ENCODE measurements around the gene MMS22L.

Gene MMS22L, protein sequence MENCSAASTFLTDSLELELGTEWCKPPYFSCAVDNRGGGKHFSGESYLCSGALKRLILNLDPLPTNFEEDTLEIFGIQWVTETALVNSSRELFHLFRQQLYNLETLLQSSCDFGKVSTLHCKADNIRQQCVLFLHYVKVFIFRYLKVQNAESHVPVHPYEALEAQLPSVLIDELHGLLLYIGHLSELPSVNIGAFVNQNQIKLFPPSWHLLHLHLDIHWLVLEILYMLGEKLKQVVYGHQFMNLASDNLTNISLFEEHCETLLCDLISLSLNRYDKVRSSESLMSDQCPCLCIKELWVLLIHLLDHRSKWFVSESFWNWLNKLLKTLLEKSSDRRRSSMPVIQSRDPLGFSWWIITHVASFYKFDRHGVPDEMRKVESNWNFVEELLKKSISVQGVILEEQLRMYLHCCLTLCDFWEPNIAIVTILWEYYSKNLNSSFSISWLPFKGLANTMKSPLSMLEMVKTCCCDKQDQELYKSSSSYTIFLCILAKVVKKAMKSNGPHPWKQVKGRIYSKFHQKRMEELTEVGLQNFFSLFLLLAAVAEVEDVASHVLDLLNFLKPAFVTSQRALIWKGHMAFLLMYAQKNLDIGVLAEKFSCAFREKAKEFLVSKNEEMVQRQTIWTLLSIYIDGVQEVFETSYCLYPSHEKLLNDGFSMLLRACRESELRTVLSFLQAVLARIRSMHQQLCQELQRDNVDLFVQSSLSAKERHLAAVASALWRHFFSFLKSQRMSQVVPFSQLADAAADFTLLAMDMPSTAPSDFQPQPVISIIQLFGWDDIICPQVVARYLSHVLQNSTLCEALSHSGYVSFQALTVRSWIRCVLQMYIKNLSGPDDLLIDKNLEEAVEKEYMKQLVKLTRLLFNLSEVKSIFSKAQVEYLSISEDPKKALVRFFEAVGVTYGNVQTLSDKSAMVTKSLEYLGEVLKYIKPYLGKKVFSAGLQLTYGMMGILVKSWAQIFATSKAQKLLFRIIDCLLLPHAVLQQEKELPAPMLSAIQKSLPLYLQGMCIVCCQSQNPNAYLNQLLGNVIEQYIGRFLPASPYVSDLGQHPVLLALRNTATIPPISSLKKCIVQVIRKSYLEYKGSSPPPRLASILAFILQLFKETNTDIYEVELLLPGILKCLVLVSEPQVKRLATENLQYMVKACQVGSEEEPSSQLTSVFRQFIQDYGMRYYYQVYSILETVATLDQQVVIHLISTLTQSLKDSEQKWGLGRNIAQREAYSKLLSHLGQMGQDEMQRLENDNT

DNA sequence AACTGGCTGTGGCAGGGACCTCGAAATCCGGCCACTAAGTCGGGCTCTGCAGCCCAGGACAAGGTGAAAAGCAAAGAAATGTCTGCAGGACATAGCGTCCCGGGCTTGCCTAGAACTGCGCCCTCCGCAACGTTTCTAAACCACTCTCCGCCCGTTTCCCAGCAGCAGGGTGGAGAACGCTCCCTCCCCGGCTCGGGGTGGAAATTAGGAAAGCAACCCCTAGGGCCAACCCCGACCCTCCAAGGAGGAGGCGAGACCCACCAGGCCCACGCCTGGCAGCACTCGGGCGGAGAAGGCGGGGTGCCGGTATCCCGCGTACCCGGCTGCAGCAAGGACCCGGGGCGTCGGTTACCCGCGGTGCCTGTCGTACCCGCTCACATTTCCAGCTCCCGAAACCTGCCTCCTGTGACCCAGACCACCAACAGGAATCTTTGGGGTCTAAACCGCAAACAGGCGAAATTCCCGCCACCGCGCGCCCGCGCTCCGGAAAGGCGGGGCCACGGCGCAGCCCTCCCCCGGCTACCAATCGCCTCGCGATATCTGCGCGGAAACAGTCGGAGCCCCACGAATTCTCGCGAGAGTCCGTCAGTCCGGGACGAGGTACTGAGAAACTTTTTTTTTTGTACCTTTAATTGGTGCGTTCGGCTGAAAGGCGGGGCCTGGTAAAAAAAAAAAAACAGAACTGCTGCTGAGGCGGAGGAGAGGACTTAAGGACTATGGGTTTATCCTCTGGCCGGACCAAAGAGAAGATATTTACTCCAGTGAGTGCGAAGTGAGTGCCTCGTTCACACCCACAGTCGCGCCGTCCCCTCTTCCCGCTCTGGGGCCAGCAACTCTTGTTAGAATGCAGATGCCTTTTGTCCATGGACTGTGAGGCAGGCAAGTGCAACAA lies at the start of gene MMS22L:
Gene MMS22L (minus strand): TSS at position 491 of the 892 bp plus-strand sequence. CDS start 739 bp downstream, outside the sequence.
- DNase-seq = peak; percentile 94

DNA sequence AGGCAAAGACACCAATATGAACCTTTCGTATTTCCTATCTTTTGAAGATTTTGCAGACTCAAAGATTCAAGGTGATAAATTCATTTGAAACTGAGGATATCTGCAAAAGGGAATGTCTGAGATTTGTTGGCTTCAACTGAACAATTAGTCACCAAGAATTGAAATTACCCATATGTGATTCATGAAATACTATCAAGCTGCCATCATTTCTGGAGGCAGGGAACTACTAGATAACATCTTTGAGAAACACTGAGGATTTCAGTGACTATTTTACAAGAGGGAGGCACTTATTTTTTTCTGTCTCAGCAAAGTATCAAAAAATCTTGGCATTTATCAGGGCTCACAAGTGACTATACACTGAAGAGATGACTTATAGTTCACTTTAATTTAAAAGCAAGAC lies 39.8 kb upstream of the MMS22L start:
- DNase-seq = no peak

DNA sequence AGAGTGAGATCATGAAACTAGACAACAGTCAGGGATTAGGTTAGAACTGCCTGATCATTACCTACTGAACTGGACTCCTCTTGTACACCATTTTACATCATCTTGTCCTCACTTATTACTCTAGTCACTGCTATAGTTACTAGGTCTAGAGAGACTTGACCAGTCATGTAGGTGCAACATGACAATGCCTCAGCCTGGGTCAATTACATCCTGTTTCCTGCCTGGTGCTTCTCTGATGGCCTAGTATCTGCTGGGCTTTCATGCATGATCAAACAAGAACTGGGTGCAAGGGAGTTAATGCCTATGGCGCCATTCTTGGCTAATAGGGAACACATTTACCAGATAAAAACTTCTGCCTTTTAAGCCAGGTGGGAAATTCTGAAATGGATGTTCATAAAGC lies 39.2 kb upstream of the MMS22L start:
- no peak for DNase-seq

DNA sequence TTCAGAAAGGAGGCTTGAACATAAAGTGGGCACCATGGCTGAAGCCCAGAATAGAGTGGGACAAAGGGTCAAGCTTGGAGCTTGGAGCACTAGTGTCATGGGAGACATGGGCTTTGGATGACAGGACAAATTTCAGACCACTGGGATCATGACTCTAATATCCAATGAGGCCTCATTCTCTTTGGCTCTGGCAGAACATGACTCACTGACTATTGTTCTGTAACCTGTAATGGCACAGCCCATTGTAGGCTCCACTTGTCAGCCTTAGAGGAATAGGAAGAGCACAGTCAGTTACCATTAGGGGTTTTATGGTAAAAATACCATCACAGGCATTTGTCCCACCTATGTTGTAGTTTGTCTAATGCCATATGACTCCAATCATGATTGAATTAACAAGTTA lies 34.0 kb upstream of the MMS22L start:
- DNase-seq = no peak

DNA sequence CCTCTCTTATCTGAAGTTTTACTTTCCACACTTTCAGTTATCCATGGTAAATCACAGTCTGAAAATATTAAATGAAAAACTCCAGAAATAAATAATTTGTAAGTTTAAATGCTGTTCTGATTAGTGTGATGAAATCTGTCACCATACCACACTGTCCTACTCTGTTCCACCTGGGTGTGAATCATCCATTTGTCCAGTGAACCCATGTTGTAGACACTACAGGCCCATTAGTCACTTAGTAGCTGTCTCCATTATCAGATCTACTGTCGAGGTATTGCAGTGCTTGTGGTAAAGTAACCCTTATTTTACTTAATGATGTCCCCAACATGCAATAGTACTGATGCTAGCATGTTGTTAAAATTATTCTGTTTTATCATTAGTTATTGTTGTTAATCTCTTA lies 29.2 kb upstream of the MMS22L start:
- DNase-seq = no peak

DNA sequence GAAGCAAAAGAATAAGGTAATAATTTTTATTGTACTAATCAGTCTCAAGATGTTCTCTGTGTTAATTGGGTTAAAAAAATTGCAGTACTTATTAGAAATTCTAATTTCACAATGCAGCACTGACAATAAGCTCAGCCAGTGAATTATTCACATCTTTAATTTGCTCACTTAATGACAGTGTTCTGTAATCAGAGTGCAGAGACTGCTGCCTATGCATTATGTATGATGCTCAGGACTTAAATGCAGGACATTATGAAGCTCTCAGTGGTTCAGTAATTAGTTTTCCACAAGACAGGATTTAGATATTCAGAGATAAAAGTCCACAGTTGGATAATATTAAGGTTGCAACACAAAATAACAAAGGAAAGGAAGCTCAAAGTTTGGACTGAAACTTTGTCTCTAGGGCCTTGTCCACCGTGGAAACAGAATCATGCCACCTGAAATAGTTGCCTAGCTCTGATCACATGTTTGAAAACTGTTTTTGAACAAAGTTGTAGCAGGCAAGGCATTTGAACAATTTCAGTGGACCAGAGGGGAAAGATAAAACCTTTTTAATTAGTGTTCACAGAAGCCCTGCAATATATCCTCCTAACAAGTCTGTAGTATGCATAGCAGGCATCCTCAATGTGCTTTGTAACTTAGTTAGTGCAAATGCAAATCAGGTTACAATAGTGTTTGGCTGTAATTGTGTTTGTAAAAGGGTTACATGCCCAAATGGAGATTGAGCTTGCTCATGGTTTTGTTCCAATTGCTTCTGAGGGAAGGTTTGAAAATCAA lies 23.7 kb upstream of the MMS22L start:
- DNase-seq = no peak

DNA sequence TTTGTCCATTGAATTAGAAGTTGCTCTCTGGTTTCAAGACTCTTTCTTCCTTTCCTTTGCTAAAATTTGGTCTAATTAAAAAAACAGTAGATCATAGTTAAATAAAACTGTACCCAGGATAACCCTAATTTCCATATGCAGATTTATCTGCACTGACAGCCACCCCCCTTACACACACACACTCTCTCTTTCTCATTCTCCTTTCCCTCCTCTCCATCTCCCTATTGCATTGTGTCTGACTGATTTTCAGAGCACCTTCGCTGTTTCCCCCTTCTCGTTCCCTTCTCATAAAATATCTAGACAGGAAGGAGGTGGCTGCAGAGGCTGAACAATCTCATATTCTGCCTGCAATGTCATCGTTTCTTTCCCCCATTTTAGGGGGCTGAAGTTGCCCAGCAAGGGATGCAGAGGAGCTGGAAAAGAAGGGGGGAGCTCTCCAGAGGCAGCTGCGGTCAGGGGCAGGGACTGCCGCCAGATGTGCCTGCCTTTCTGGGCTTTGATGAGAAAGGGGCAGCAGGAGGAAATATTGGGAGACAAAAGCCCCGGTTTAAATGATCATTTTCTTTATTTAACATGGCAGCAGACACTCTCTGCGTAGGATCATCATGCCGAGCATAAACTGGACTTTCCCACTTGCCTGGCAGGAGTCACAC lies 22.5 kb upstream of the MMS22L start:
- DNase-seq = no peak

DNA sequence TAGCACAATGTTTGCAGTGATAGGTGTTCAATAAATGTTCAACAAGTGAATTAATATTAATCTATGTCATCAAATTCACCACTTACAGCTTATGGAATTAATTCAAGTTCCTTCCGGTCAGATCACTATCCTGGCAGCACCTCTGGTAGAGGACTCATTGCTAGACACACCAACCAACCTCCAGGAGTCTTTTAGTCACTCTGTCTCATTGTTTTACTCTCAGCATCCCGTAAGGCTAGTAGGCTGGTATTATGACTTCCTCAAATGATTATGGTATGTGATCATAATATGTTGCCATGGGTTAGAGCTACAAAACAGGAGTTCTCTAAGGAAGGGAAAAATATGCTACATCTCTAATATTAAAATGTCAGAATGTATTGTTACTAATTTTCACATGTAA lies 21.7 kb upstream of the MMS22L start:
- no peak for DNase-seq

DNA sequence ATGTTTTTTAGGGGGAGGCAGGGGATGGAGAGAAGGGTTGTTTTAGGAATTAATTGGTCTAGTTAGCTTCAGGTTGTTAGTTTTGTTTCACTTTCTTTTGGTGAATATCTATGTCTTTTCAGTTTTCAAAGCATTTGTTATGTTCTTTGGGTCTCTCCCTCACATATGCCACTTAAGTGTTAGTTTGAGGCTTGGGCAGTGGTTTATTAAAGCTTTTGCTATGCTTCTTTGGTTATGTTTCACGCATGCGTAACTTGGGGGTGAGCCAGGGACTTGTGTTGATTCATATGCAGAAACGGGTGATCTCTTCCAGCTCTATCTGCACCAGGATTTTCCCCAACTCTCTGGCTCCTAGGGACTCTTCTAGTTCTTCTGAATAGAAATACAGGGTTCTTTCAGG lies 11.4 kb upstream of the MMS22L start:
- DNase-seq = no peak

DNA sequence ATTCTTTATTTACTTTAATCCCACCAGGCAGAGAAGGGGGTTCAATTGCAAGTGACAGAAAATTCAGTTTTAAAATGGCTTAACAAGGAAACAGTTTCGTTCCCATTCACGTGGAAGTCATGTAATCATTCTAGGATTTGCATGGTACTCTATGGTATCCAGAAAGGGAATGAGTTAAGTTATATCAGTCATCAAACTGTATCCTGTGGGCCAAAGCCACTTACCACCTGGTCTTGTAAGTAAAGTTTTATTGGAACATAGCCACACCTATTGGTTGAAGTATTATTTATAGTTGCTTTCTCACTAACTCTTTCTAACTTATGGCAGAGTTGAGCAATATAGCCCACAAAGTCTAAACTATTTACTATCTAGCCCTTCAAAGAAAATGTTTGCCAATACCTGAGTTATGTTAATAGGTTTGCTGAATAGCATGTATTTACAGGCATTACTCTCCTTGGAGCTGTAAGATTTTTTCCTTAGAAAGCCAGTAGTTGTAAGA lies 10.2 kb upstream of the MMS22L start:
- no peak for DNase-seq

DNA sequence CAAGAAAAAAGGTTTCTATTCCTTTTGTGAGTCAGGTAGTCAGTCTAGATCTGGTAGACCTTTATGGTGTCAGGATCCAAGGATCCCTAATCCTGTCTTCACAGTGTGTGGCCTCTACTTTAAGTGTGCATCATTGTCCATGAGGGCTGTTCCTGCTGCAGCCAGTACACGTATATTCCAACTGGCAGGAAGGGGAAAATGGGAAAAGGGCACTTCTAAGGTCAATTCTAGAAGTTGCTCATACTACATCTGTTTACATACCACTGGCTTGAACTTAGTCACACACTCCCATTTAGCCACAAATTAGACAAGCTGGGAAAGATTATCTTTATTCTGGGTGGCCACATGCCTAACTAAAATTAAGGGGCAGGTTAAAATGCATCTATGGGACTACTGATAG lies 9.7 kb upstream of the MMS22L start:
- DNase-seq = no peak

DNA sequence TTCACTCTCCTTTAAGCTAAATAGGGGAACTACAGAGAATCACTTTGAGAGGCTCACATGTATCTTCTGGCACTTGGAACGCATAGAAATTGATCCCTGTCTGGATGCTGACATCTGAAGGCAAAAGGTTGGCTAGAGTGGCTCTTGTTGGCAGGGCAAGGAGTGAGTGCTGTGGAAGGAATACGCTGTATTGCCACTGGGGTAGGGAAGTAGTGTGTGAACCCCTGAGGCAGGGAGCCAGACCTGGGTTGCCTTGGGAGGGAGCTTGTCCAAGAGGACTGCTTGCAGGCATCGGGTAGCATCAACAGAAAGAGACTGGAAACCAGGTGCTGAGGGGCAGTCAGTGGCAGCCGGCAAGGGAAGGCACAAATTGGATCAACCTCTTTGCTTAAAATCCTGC lies 8.9 kb upstream of the MMS22L start:
- DNase-seq = no peak

DNA sequence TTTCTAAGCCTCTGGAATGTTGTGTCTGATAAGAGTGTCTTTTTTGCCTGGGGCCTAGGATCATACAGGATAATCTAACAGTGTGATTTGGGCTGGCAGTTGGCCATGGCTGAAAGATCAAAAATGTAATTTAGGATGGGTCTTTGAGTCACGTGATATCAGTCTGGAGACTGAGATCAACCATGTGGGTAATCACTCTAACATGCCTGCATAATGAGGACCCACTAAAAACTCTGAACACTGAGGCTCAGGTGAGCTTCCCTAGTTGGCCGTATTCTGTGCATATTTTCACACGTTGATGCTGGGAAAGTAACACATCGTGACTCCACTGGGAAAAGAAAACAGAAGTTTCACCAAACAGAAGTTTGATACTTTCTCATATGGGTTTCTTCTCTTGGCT lies 6.3 kb upstream of the MMS22L start:
- DNase-seq = no peak

DNA sequence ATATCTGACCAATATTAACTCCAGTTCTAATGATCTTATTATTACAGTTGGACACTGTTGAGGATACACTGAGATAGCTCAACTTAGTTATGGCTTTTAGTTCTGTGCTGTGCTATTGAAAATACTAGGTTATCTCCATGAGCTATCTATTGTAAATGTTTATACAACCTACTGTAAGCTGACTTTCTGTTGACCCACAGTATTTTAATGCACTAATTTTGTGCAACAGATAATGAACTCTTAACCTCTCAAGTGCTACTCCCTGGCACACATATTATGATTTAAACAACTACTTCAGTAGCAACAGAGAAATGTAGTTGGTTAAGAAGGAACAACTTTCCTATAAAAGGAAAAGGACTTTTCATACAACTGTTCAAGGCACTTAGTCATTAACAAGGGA lies 5.2 kb upstream of the MMS22L start:
- DNase-seq = no peak

DNA sequence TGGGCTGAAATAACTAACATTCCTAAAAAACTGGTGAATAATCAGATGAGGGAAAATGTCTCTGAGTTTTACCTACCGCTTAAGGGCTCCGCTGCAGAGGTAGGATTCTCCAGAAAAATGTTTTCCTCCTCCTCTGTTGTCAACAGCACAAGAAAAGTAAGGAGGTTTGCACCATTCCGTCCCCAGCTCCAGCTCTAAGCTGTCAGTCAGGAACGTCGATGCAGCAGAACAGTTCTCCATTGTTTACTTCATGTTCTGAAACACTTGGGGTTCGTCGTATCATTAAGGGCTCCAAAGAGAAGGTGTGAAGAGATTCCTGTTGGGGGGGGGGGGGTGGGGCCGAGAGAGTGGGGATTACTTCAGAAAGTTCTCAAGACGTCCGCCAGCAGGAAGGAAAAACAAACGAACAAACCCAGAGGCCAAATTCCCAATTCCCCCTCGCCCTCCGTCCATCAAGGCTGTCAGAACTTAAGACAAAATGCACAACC lies 734 bp downstream of the MMS22L start:
- DNase-seq = no peak

DNA sequence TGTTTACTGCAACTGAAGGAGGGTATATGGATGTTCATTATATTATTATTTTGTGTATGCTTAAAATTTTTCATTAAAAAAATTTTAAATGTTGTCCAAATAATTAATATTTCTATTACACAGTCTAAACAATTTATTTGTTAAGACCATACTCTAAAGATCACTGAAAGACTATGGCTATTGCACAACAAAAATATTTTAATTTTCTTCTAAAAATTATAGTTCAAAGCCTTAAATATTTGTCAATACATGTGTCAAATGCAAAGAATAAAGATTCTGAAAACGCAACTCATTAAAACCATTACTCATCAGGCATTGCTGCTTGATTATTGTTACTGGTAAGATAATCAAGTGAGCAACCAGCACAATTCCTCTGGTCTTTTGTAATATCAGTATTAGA lies 2.2 kb downstream of the MMS22L start:
- no peak for DNase-seq

DNA sequence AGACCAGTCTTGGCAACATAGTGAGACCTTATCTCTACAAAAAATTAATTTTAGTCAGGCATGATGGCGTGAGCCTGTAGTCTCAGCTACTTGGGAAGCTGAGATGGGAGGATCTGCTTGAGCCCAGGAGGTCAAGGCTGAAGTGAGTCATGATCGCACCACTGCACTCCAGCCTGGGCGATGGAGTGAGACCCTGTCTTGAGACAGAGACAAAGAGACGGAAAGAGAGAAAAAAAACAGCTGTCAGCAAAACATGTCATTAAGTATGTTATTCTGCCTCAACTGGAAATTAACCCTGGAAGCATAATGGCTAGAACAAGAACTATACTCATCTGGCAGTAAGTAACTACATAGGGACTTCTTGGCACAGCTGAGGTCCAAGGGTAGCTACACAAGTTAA lies 7.2 kb downstream of the MMS22L start:
- DNase-seq = no peak

DNA sequence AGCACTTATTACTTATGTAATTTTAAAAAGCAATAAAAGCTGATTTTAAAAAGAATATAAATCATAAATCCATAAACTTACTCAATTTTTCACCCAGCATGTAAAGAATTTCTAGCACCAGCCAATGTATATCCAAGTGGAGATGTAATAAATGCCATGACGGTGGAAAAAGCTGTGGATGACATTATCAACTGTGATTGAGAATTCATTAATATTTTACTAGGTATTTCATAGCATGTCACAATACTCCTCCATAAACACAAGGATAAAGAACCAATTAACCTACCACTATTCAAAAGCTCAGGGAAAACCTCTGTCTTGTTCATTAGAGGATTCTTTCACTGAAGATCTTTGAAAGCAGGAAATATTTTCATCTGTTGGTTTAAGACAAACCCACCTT lies 13.2 kb downstream of the MMS22L start:
- DNase-seq = no peak

DNA sequence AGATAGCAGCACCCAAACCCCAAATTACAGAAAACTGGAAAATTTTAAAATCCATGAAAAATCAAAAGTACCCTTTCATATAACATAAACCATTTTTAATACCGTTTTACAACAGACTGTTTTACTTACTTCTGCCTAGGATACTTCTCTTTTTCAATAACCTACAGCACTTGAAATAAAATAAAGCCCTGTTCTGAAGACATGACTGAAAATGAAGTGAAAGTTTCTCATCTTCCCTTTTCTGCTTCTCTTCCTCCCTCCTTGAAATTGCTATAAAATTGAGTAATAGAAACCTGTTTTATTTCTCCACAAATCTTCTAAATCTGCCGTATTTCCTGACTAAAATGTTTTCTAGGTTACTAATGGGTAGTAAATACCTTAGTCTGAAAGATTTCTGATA lies 20.3 kb downstream of the MMS22L start:
- no peak for DNase-seq

DNA sequence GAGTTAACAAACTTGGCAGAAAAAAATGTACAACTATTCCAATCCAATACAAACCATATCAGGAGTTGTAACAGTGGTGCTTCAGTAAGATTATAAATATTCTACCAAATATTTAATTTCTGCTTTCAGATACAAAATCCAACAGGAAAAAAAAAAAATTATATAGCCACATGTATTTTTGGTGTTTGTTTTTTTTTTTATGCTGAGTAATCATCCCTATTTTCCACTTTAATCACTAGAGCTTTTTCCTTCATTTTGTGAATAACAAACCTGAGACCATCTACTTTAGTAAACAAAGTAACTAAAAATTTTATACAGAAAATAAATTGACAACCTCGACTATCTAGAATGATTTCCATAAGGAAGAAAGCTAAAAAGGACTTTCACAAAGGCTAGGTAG lies 36.2 kb downstream of the MMS22L start:
- no peak for DNase-seq

DNA sequence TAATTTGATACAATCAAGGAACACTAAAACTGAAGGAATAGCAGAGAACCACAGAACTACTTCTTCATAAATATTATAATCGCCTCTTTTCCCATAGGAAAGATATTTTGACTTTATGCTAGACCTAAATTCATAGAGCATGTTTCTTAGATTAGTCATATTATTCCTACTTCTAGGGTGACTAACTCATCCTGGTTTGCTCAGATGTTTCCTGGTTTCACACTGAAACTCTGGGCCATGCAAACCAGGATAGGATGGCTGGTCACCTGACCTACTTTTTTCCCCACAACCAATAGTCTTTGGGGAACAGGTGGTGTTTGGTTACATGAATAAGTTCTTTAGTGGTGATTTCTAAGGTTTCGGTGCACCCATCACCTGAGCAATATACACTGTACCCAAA lies 42.8 kb downstream of the MMS22L start:
- DNase-seq = no peak

All from NCI-H2171 treated with DMSO at 0.1 percent for 48 hours (cell line).